HepG2 (cell line): ENCODE measurements around the gene CACNA1C. TPM values are rescaled to one million over a fixed set of nuclear protein-coding genes. Genes with fewer than 3 reads are reported as not detected.

ENCODE experiments used
- ATAC-seq: fragments of 200-7000 bp; cut with Tn5 transposase; 3 replicates; pipeline ENCODE4 v1.9.1; 2020; ENCODE audit warnings: mild to moderate bottlenecking, moderate library complexity
- BruUV-seq: library from RNA; stranded (reverse); fragments of 400-500 nt; replicated peaks from 2 replicates; lab custom pipeline; 2021; lab: Mats Ljungman, UMichigan
- CTCF ChIA-PET: fragments of 300-600 bp; formaldehyde crosslinking; extraction: SDS; loops from one replicate; lab custom pipeline; 2021; ENCODE audit warnings: low total read pairs, inconsistent platforms, low intra/inter-chr PET ratio; lab: Yijun Ruan, JAX
- POLR2A ChIA-PET: fragments of 350-600 bp; sonication (Branson Sonifier 250); formaldehyde crosslinking; loops from one replicate; lab custom pipeline; 2020; ENCODE audit warnings: antibody characterized with exemption, inconsistent platforms; lab: Yijun Ruan, JAX
- DNase-seq: peaks from one replicate; pipeline ENCODE4 v3.0.0-alpha.2; 2015; ENCODE audit warnings: low spot score
- FAIRE-seq: peaks from 3 replicates; lab custom pipeline; 2011; peaks lifted over from hg19 to GRCh38; lab: Jason Lieb, UNC
- H2AFZ ChIP-seq: one replicate; pipeline ENCODE4 v1.6.1; 2011; ENCODE audit warnings: low read length, inconsistent platforms
- H3K27ac ChIP-seq: fragments of 300-600 bp; 3 replicates; pipeline ENCODE4 v1.8.0; 2011; ENCODE audit warnings: mixed run types, mild to moderate bottlenecking, mixed read lengths, low read length, inconsistent platforms; ENCODE audit not compliant: insufficient read depth; ENCODE audit errors: extremely low read length
- H3K27me3 ChIP-seq, 2 experiments: fragments of 200-600 bp in 1 of 2; 2 replicates in 1 of 2; 3 replicates in 1 of 2; pipeline versions ENCODE4 v1.6.0 to v1.8.0; 2011; ENCODE audit warnings: low read length in 2 of 2, mild to moderate bottlenecking in 2 of 2, moderate library complexity in 2 of 2, inconsistent platforms in 1 of 2; ENCODE audit not compliant: insufficient read depth in 2 of 2, control insufficient read depth in 1 of 2
- H3K36me3 ChIP-seq, 2 experiments: fragments of 200-600 bp in 1 of 2; replicated peaks in 1 of 2; 2 replicates in 1 of 2; 3 replicates in 1 of 2; pipeline versions ENCODE4 v1.5.1 to v1.8.0; 2011; ENCODE audit warnings: low read length in 2 of 2, inconsistent platforms in 1 of 2; ENCODE audit not compliant: insufficient read depth in 2 of 2, control insufficient read depth in 1 of 2
- H3K4me1 ChIP-seq: 2 replicates; pipeline ENCODE4 v1.5.1; 2012; ENCODE audit warnings: low read length, inconsistent platforms; ENCODE audit not compliant: insufficient read depth
- H3K4me2 ChIP-seq: 2 replicates; pipeline ENCODE4 v1.6.0; 2011; ENCODE audit warnings: low read depth, low read length, inconsistent platforms
- H3K4me3 ChIP-seq, 3 experiments: fragments of 200-600 bp in 1 of 3; sonication (generic), shearing (Covaris generic) in 1 of 3; replicated peaks in 1 of 3; 2 replicates each; pipeline ENCODE4 v1.5.1; 2011 to 2016; ENCODE audit warnings: low read length in 3 of 3, inconsistent platforms in 2 of 3, low read depth in 2 of 3, mild to moderate bottlenecking in 2 of 3, control low read depth in 1 of 3, mixed read lengths in 1 of 3; ENCODE audit not compliant: insufficient read depth in 1 of 3
- H3K79me2 ChIP-seq: one replicate; pipeline ENCODE4 v1.6.1; 2011; ENCODE audit warnings: low read length, inconsistent platforms; ENCODE audit not compliant: insufficient read depth
- H3K9ac ChIP-seq: 2 replicates; pipeline ENCODE4 v1.6.0; 2011; ENCODE audit warnings: mild to moderate bottlenecking, low read depth, low read length, inconsistent platforms; ENCODE audit not compliant: insufficient read depth
- H3K9me3 ChIP-seq: 2 replicates; pipeline ENCODE4 v1.5.1; 2012; ENCODE audit warnings: mild to moderate bottlenecking, low read length
- H4K20me1 ChIP-seq: 2 replicates; pipeline ENCODE4 v1.6.0; 2011; ENCODE audit warnings: inconsistent platforms, mild to moderate bottlenecking, low read length, moderate library complexity; ENCODE audit not compliant: insufficient read depth
- HMG20A ChIP-seq: IDR thresholded peaks from 2 replicates; pipeline ENCODE4 v1.6.1; 2016; ENCODE audit warnings: borderline replicate concordance
- HOXA9 ChIP-seq: sonication (generic); formaldehyde crosslinking; IDR thresholded peaks from 2 replicates; pipeline ENCODE4 v1.8.1; 2022; ENCODE audit warnings: missing genetic modification reagents, mild to moderate bottlenecking, moderate library complexity, borderline replicate concordance
- KMT2B ChIP-seq: IDR thresholded peaks from 2 replicates; pipeline ENCODE4 v1.6.1; 2016; ENCODE audit warnings: missing genetic modification reagents, missing compliant biosample characterization
- MAF1 ChIP-seq: sonication (generic); formaldehyde crosslinking; IDR thresholded peaks from 2 replicates; pipeline ENCODE4 v1.5.0; 2020; ENCODE audit warnings: missing genetic modification reagents, borderline replicate concordance
- TCF7L2 ChIP-seq: IDR thresholded peaks from 2 replicates; pipeline ENCODE4 v1.6.1; 2011; ENCODE audit warnings: mild to moderate bottlenecking, low read depth, low read length, moderate library complexity
- U2AF1 ChIP-seq: fragments of 200-400 bp; formaldehyde crosslinking; optimal IDR thresholded peaks from 2 replicates; pipeline ENCODE3; 2017; ENCODE audit warnings: mild to moderate bottlenecking, low read depth, low read length
- ZMYM4 ChIP-seq: sonication (generic); formaldehyde crosslinking; IDR thresholded peaks from 2 replicates; pipeline ENCODE4 v1.8.1; 2023; ENCODE audit warnings: mild to moderate bottlenecking, missing genetic modification reagents
- ZSCAN30 ChIP-seq: sonication (generic); formaldehyde crosslinking; IDR thresholded peaks from 2 replicates; pipeline ENCODE4 v1.5.0; 2020; ENCODE audit warnings: mild to moderate bottlenecking, missing genetic modification reagents
- WGBS: methylation state at CpG from one replicate; pipeline ENCODE4 v1.1.6; 2017; ENCODE audit warnings: low lambda C conversion rate; 5-methylcytosine and 5-hydroxymethylcytosine counted together
- in situ Hi-C: cut with HindIII; loops from 2 replicates; pipeline ENCODE4 v1.10.0; 2017; ENCODE audit warnings: low pct_unique_long_range_greater_than_20kb; ENCODE audit not compliant: extremely low pct_ligation_motif_present
- intact Hi-C: fragments of 100-400 bp; cut with micrococcal nuclease; formaldehyde crosslinking; loops from one replicate; pipeline ENCODE4 v1.10.0; 2022; ENCODE audit not compliant: unreplicated experiment
- polyA plus RNA-seq, 8 experiments: library from polyadenylated mRNA; depleted of rRNA in 3 of 8; stranded (reverse) in 7 of 8; unstranded in 1 of 8; fragments of >200 nt; fragmentation: Illumina TruSeq in 4 of 8; extraction: Trizol in 4 of 8; gene quantifications; 2 replicates each; pipeline versions ENCODE4 v1.2.1 to v1.2.3, GENCODE V29; 2011 to 2016; ENCODE audit warnings: low read depth in 4 of 8, missing spikeins in 1 of 8, mixed read lengths in 1 of 8; ENCODE audit not compliant: insufficient read depth in 1 of 8
- total RNA-seq, 5 experiments: library from RNA; depleted of rRNA; stranded (reverse); fragments of >200 nt; fragmentation: Illumina TruSeq; extraction: Trizol; gene quantifications; 2 replicates each; pipeline ENCODE4 v1.2.3, GENCODE V29; 2016; ENCODE audit warnings: low read depth in 1 of 5
- TF ChIP-seq, protein P1 (sequence below): sonication (generic); formaldehyde crosslinking; IDR thresholded peaks from 2 replicates; pipeline ENCODE4 v1.9.0; 2021; ENCODE audit warnings: missing genetic modification reagents, borderline replicate concordance

Gene CACNA1C
- total and polyA plus RNA-seq, 2 of the 13 experiments (the other 11 are each of a cell fraction or from before 2014, with no cell fraction given) = not detected

DNA sequence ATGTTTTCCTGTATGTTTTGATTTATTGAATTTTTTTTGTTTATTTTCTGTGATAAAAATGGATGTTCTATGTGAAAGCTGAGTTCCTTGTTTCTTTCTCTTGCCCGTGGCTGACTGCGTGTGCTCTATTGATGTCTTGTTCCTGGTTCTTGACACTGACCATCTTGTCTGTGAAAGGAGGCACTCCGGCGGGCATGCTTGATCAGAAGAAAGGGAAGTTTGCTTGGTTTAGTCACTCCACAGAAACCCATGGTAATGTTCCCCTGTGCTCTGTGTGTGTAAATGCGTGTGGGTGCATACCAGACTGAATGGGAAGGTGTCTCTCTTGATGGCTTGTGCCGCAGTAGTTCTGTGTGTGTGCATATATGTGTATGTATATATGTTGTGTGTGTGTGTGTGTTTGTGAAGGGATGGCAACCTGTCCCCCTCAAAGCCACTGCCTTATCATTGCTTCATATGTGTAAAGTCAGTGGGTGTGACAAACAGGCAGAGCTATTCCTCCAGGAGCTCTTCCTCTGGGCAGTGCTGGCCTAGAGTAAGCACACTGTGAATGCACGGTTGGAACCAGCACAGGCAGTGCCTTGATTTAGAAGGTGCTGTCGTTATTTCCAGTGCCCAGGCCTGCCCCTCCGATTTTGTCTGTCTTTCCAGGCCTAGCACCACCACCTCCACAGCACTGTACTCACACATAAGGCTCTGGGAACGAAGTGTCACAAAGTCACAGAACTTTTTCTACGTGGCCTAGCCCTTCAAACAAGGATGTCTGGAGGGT lies 494.7 kb downstream of the CACNA1C start:
- in situ Hi-C loops (no loop called here), intact Hi-C loops (no loop called here)
- H3K9me3 ChIP-seq = no peaks in the 10 kb centered on the region
- 14% methylated on average over 9 of the region's 11 CpGs for WGBS
- H3K27me3 ChIP-seq = peaks cover 7 to 27% of the 10 kb centered on the region in 2 experiments
- H3K4me1 ChIP-seq = no peaks in the 10 kb centered on the region
- ATAC-seq (no peak), DNase-seq (no peak), FAIRE-seq (no peak)
- H4K20me1 ChIP-seq = no peaks in the 10 kb centered on the region
- no peaks in the 10 kb centered on the region for H3K79me2 ChIP-seq
- ChIA-PET CTCF (no interaction called here), POLR2A (no interaction called here)
- no peak overlapping the region for H3K4me3 ChIP-seq
- H3K9ac ChIP-seq = no peak overlapping the region
- no peak overlapping the region for H3K27ac ChIP-seq
- no peak overlapping the region for H2AFZ ChIP-seq
- TF ChIP-seq U2AF1 = no peak
- no peak for TF ChIP-seq HOXA9 (CRISPR knock-in tag)
- no peak for TF ChIP-seq ZSCAN30 (CRISPR knock-in tag)
- TF ChIP-seq TCF7L2 = no peak
- TF ChIP-seq, protein P1, sequence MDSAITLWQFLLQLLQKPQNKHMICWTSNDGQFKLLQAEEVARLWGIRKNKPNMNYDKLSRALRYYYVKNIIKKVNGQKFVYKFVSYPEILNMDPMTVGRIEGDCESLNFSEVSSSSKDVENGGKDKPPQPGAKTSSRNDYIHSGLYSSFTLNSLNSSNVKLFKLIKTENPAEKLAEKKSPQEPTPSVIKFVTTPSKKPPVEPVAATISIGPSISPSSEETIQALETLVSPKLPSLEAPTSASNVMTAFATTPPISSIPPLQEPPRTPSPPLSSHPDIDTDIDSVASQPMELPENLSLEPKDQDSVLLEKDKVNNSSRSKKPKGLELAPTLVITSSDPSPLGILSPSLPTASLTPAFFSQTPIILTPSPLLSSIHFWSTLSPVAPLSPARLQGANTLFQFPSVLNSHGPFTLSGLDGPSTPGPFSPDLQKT (CRISPR knock-in tag) = no peak
- no peak for TF ChIP-seq KMT2B (CRISPR knock-in tag)
- no peak for TF ChIP-seq MAF1 (CRISPR knock-in tag)
- TF ChIP-seq HMG20A = no peak
- TF ChIP-seq ZMYM4 = no peak
- no TSS peak for BruUV-seq
- H3K36me3 ChIP-seq = no peaks in the 10 kb centered on the region
- no peak overlapping the region for H3K4me2 ChIP-seq
